Thoracic aorta (tissue), 2 donors: Measurements from ENCODE around the gene RASA3. TPM values are rescaled to one million over a fixed set of nuclear protein-coding genes. Genes with fewer than 3 reads are reported as not detected.
"Not testable (repeated sequence)": the region's sequence is repeated elsewhere in the genome, so short reads cannot be mapped to it uniquely, and the experiment has no call there.

Source experiments
- ATAC-seq: fragments of 150-250 bp; one replicate; pipeline ENCODE4 v1.8.0; 2017; ENCODE audit warnings: low read depth; ENCODE audit not compliant: insufficient number of reproducible peaks, low FRiP score
- DNase-seq: peaks from one replicate; pipeline ENCODE4 v3.0.0-alpha.2; 2020; ENCODE audit warnings: low spot score
- H3K27ac ChIP-seq, 2 donors: fragments of 200-600 bp; sonication (generic); 1 replicate in 1 of 2; 2 replicates in 1 of 2; pipeline ENCODE4 v1.5.1; 2016; ENCODE audit warnings: mild to moderate bottlenecking in 2 of 2, moderate library complexity in 2 of 2
- H3K27me3 ChIP-seq: fragments of 200-600 bp; sonication (generic); replicated peaks from 2 replicates; pipeline ENCODE4 v1.6.0; 2016; ENCODE audit warnings: mild to moderate bottlenecking; ENCODE audit not compliant: insufficient read depth
- H3K36me3 ChIP-seq: fragments of 200-600 bp; sonication (generic); one replicate; pipeline ENCODE4 v1.5.1; 2016
- H3K4me1 ChIP-seq, 2 donors: fragments of 200-600 bp; sonication (generic); 1 replicate in 1 of 2; 2 replicates in 1 of 2; pipeline versions ENCODE4 v1.5.1 to v1.6.0; 2016; ENCODE audit warnings: low read depth in 2 of 2, mild to moderate bottlenecking in 1 of 2; ENCODE audit not compliant: control insufficient read depth in 1 of 2
- H3K4me3 ChIP-seq: fragments of 200-600 bp; sonication (generic); 2 replicates; pipeline ENCODE4 v1.5.1; 2016; ENCODE audit warnings: mild to moderate bottlenecking
- H3K9me3 ChIP-seq: fragments of 200-600 bp; sonication (generic); 2 replicates; pipeline ENCODE4 v1.5.1; 2016
- CTCF ChIP-seq: fragments of 200-600 bp; sonication (generic); IDR thresholded peaks from one replicate; pipeline ENCODE4 v1.5.1; 2019; ENCODE audit warnings: antibody characterized with exemption
- total RNA-seq, 2 donors: library from RNA; depleted of rRNA; stranded (reverse); fragments of >200 nt; gene quantifications; one replicate each; pipeline versions ENCODE4 v1.1.0 to v1.2.3, GENCODE V29; 2016

Gene RASA3
- total RNA-seq, 2 donors from 2014 or later, result 38.9 to 48.6 TPM

GRCh38 chr13:114164681-114165429 is 32.4 kb upstream of the RASA3 start:
- Histone ChIP-seq H3K4me1 (peaks cover 14 to 32% of the 10 kb centered on the region in 2 donors), H3K36me3 (no peaks in the 10 kb centered on the region), H3K27ac (no peak overlapping the region), H3K9me3 (no peaks in the 10 kb centered on the region), H3K4me3 (no peak overlapping the region), H3K27me3 (no peaks in the 10 kb centered on the region)
- no peak for DNase-seq
- TF ChIP-seq CTCF, result no peak
- no peak for ATAC-seq

DNA sequence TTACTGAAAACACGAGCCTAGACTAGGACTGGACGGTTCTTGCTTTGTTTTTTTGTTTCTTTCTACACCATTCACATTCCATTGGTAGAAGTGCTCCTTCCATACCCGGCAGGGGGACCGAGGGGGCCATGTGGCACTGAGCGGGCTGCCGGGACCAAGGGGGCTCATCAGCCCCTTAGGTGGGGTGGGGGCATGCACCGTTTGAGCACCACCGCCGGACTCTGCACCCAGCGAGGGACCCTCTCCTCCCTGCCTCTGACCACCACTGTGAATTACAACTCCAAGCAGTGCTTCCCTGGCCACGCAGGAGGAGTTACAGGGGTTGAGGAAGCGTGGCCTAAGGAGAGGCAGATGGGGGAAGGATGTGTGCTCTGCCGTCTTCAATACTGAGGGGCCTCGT is 31.6 kb upstream of the RASA3 start:
- Histone ChIP-seq H3K4me1 (peaks cover 14 to 32% of the 10 kb centered on the region in 2 donors), H3K4me3 (no peak overlapping the region), H3K27me3 (no peaks in the 10 kb centered on the region), H3K9me3 (no peaks in the 10 kb centered on the region), H3K36me3 (no peaks in the 10 kb centered on the region), H3K27ac (no peak overlapping the region)
- TF ChIP-seq CTCF, result no peak
- DNase-seq, result no peak
- ATAC-seq, result no peak

DNA sequence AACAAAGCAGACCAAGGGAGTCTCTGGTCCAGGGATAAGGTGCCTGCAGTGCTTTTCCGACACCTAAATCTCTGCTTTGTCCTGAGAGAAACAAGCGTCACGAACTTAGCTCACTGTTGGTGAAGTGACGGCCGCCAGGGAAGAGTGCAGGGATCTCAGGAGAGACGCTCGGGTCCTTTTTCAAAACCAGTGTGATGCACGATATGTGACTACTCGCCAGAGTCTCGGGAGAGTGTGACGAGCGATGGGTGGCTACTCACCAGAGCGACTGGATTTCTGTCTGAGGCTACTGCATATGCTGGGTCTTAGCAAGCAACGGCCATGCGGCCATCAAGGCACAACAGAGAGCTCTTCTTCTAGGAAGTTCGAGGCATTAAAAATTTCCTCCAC is 30.1 kb upstream of the RASA3 start:
- Histone ChIP-seq H3K4me1 (peaks cover 14 to 32% of the 10 kb centered on the region in 2 donors), H3K27me3 (no peaks in the 10 kb centered on the region), H3K4me3 (no peak overlapping the region), H3K9me3 (no peaks in the 10 kb centered on the region), H3K27ac (no peak overlapping the region), H3K36me3 (no peaks in the 10 kb centered on the region)
- no peak for TF ChIP-seq CTCF
- no peak for ATAC-seq
- DNase-seq, result no peak

DNA sequence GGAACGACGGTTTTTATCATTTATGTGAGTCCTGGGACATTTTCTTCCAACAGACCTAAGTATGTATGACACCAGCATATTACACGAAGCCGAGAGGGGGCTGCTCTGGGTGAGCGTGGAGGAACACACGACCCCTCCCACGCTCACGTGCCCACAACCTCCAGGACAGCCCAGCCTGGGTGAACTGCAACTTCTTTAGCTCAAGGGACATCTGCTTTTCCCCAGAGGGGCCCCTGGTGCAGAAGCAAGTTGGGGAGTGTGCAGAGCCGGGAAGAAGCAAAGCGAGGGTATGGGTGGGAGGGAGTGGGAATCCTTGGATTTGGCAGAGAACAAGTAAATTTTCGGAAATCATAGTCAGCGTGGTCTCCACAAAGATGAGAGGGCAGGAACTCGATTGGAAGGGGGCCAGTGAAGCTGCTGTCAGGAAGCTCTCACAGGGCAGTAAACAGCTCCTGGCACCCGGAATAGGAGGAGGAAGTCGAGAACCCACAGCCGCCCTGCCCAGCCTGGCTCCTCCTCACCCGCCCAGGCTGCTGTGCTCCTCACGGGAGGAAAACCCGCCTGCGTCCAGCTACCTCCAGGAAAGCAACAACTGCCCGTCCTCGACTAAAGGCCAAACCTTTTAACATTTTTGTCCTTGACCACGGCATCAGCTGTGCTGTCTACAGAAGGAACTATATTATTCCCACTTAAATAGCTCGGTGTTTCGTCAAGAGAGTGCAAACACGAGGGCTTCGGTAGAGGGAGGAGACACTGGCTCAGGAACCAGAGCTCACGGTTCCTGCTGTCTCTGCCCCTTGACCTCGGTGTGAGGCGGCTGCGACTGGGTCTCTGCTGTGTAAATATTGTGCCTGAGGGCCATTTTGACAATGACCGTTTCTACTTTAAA is 29.5 kb upstream of the RASA3 start:
- no peaks in the 10 kb centered on the region for H3K9me3 ChIP-seq
- no peak overlapping the region for H3K27ac ChIP-seq
- H3K36me3 ChIP-seq, result no peaks in the 10 kb centered on the region
- TF ChIP-seq CTCF, result no peak
- peak overlapping the region; percentile 26 for H3K4me3 ChIP-seq
- H3K4me1 ChIP-seq, result peaks cover 11 to 27% of the 10 kb centered on the region in 2 donors
- DNase-seq (no peak), ATAC-seq (no peak)
- no peaks in the 10 kb centered on the region for H3K27me3 ChIP-seq

DNA sequence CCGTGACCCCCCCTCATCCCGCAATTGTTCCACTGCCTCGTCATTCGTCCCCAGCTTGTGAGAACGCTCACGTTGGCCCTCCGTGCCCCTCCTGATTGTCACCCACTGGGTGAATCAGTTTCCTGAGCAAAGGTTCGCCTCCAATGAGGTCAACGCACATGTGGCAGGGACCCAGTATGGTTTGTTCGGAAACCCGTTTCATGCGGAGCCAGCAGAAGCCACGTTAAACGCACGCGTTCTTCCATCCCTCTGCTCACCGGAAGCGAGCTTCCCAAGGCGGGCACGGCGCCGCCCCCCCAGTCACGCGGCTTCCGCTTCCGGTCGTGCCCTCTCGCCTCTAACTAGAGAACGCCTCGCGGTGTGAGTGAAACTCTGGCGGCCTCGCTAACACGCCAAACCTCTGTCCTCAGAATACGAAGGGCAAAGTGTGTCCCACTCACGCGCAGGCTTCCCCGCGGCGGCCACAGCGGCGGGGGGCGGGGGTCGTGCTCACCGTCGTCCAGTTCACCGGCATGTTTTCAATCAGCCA is 28.7 kb upstream of the RASA3 start:
- H3K27me3 ChIP-seq, result no peaks in the 10 kb centered on the region
- no peaks in the 10 kb centered on the region for H3K36me3 ChIP-seq
- peaks cover 6 to 19% of the 10 kb centered on the region in 2 donors for H3K4me1 ChIP-seq
- H3K9me3 ChIP-seq, result no peaks in the 10 kb centered on the region
- ATAC-seq (no peak), DNase-seq (no peak)
- TF ChIP-seq CTCF, result no peak
- H3K27ac ChIP-seq, result no peak overlapping the region
- no peak overlapping the region for H3K4me3 ChIP-seq

- H3K4me1 ChIP-seq, result peaks cover 0 to 14% of the 10 kb centered on the region in 2 donors
- not testable (repeated sequence) for DNase-seq, H3K36me3 ChIP-seq, H3K9me3 ChIP-seq, ATAC-seq, H3K27me3 ChIP-seq, H3K4me3 ChIP-seq, H3K27ac ChIP-seq
Measured at GRCh38 chr13:114158869-114159666, 26.6 kb upstream of the RASA3 start.
